Liver (tissue), 10 donors: Measurements from ENCODE around the gene PIGV. TPM values are rescaled to one million over a fixed set of nuclear protein-coding genes. Genes with fewer than 3 reads are reported as not detected.
"Not testable (repeated sequence)": the region's sequence is repeated elsewhere in the genome, so short reads cannot be mapped to it uniquely, and the experiment has no call there.

Experiments
- DNase-seq: peaks from one replicate; pipeline ENCODE4 v3.0.0-alpha.2; 2017; ENCODE audit warnings: low spot score
- H3K27ac ChIP-seq, 2 donors: one replicate each; pipeline ENCODE4 v1.7.0; 2013; ENCODE audit warnings: inconsistent platforms in 2 of 2, low read length in 2 of 2, control low read depth in 1 of 2, low read depth in 1 of 2, mild to moderate bottlenecking in 1 of 2
- H3K27me3 ChIP-seq, 4 donors: one replicate each; pipeline versions ENCODE4 v1.6.1 to v1.7.0; 2013; ENCODE audit warnings: low read length in 3 of 4, inconsistent platforms in 1 of 4, mild to moderate bottlenecking in 1 of 4, moderate library complexity in 1 of 4; ENCODE audit not compliant: control insufficient read depth in 4 of 4, insufficient read depth in 4 of 4
- H3K36me3 ChIP-seq, 4 donors: one replicate each; pipeline versions ENCODE4 v1.6.1 to v1.7.0; 2013; ENCODE audit warnings: low read length in 3 of 4, mild to moderate bottlenecking in 3 of 4, low read depth in 1 of 4, moderate library complexity in 1 of 4; ENCODE audit not compliant: control insufficient read depth in 4 of 4, insufficient read depth in 3 of 4
- H3K4me1 ChIP-seq, 4 donors: one replicate each; pipeline versions ENCODE4 v1.6.1 to v1.7.0; 2013; ENCODE audit warnings: low read length in 3 of 4, mild to moderate bottlenecking in 3 of 4, moderate library complexity in 1 of 4; ENCODE audit not compliant: control insufficient read depth in 4 of 4, insufficient read depth in 4 of 4
- H3K4me3 ChIP-seq, 3 donors: one replicate each; pipeline versions ENCODE4 v1.6.1 to v1.7.0; 2013; ENCODE audit warnings: low read length in 3 of 3, control low read depth in 1 of 3, low read depth in 1 of 3, mild to moderate bottlenecking in 1 of 3
- H3K9ac ChIP-seq, 2 donors: one replicate each; pipeline ENCODE4 v1.7.0; 2013; ENCODE audit warnings: low read length in 2 of 2, mild to moderate bottlenecking in 2 of 2, moderate library complexity in 2 of 2, control low read depth in 1 of 2, low read depth in 1 of 2
- H3K9me3 ChIP-seq, 4 donors: one replicate each; pipeline versions ENCODE4 v1.6.1 to v1.7.0; 2013; ENCODE audit warnings: low read length in 3 of 4; ENCODE audit not compliant: control insufficient read depth in 4 of 4
- EGR1 ChIP-seq, 2 donors: IDR thresholded peaks; 2 replicates each; pipeline ENCODE4 v1.6.1; 2016 to 2018; ENCODE audit warnings: antibody characterized with exemption in 2 of 2, low read depth in 2 of 2
- GABPA ChIP-seq, 2 donors: IDR thresholded peaks in 1 of 2; conservative IDR thresholded peaks in 1 of 2; 2 replicates each; pipeline ENCODE4 v1.6.1; 2016; ENCODE audit warnings: antibody characterized with exemption in 2 of 2, mild to moderate bottlenecking in 1 of 2, moderate library complexity in 1 of 2
- HNF4A ChIP-seq, 2 donors: conservative IDR thresholded peaks; 2 replicates each; pipeline ENCODE4 v1.6.1; 2016; ENCODE audit warnings: antibody characterized with exemption in 2 of 2, mild to moderate bottlenecking in 2 of 2
- HNF4G ChIP-seq: IDR thresholded peaks from 2 replicates; pipeline ENCODE4 v1.6.1; 2016; ENCODE audit warnings: antibody characterized with exemption
- ZBTB33 ChIP-seq: IDR thresholded peaks from 2 replicates; pipeline ENCODE4 v1.6.1; 2016; ENCODE audit warnings: antibody characterized with exemption
- WGBS: extraction: QIAGEN DNeasy Blood & Tissue Kit; methylation state at CpG from one replicate; pipeline ENCODE4 v1.1.7; 2013; 5-methylcytosine and 5-hydroxymethylcytosine counted together
- polyA plus RNA-seq, 2 donors: library from polyadenylated mRNA; stranded (reverse) in 1 of 2; unstranded in 1 of 2; fragments of 200-250 nt in 1 of 2; fragments of >200 nt in 1 of 2; fragmentation: Nextera tagmentation in 1 of 2; extraction: Ambion mirVana in 1 of 2; gene quantifications; one replicate each; pipeline versions ENCODE4 v1.2.1 to v1.2.3, GENCODE V29; 2013 to 2015
- small RNA-seq: library from RNA; depleted of rRNA; stranded (forward); fragments of <200 nt; gene quantifications from one replicate; pipeline ENCODE3, GENCODE V24; 2014
- total RNA-seq, 2 donors: library from RNA; depleted of rRNA; stranded (reverse); fragments of >200 nt; gene quantifications; one replicate each; pipeline ENCODE4 v1.2.3, GENCODE V29; 2014
- TF ChIP-seq, protein P1 (sequence below): IDR thresholded peaks from 2 replicates; pipeline ENCODE4 v1.6.1; 2016; ENCODE audit warnings: antibody characterized with exemption
- donor health status: healthy.
- donor health status: healthy.
- donor health status: healthy.
- donor health status: healthy.
- donor health status: healthy.

The PIGV gene
- total and polyA plus RNA-seq, 4 donors = 13.9 to 24.3 (median 14.8) TPM

DNA sequence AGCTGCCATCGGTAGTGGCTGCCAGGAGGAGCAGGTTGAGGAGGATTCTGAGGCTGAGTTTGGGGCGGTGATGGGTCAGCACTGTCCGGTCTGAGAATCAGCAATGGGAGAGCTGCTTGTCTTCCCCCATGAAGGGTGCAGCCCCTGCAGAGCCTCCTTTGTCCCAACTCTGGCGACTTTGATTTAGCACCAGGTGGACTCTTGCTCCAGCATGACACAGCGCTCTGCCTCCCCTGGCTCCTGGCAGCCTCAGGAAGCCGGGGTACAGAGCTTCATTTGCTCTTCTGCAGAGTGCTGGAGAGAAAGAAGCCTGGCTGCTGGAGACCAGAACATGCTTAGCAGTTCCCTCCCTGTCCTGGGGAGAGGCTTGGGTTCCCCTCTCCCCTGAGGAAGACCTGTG is 52.0 kb downstream of the PIGV start:
- Histone ChIP-seq H3K9ac (no peak overlapping the region), H3K27ac (no peak overlapping the region), H3K27me3 (no peaks in the 10 kb centered on the region), H3K4me3 (no peak overlapping the region), H3K4me1 (no peaks in the 10 kb centered on the region), H3K9me3 (no peaks in the 10 kb centered on the region), H3K36me3 (peaks cover 5 to 49% (median 24%) of the 10 kb centered on the region in 4 donors)
- DNase-seq = no peak
- 84% methylated on average over 6 of the region's 6 CpGs for WGBS
- TF ChIP-seq HNF4G (no peak), GABPA (IDR thresholded peaks at IDR 0.05 in 1 of 2, conservative IDR thresholded peaks at IDR 0.05 in 1 of 2) (no peak), EGR1 (IDR thresholded peaks at IDR 0.05; ENCODE audit: low read depth in 2 of 2) (no peak), HNF4A (conservative IDR thresholded peaks at IDR 0.05) (no peak)

- TF ChIP-seq ZBTB33 = no peak
- TF ChIP-seq, protein P1, sequence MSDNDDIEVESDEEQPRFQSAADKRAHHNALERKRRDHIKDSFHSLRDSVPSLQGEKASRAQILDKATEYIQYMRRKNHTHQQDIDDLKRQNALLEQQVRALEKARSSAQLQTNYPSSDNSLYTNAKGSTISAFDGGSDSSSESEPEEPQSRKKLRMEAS = no peak
- 93% methylated on average over 13 of the region's 13 CpGs for WGBS
- Histone ChIP-seq H3K9ac (no peak overlapping the region), H3K36me3 (peaks cover 6 to 33% (median 19%) of the 10 kb centered on the region in 4 donors), H3K4me1 (peaks cover 0 to 11% (median 4%) of the 10 kb centered on the region in 4 donors), H3K27ac (no peak overlapping the region), H3K9me3 (no peaks in the 10 kb centered on the region), H3K4me3 (no peak overlapping the region), H3K27me3 (no peaks in the 10 kb centered on the region)
- DNase-seq = no peak
Measured at GRCh38 chr1:26844424-26845196, 56.9 kb downstream of the PIGV start.

DNA sequence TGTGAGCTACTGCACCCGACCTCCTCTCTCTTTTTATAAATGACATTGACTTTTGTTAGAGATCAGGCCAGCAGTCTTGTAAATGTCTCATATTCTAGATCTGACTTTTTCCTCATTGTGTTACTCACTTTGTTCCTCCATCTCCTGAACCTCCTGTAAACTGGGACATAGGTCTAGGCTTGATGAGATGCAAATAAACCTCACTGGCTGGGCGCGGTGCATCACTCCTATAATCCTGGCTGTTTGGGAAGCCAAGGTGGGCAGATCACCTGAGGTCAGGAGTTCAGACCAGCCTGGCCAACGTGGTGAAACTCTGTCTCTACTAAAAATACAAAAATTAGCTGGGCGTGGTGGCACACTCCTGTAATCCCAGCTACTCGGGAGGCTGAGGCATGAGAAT is 60.1 kb downstream of the PIGV start:
- Histone ChIP-seq H3K4me1 (peaks cover 0 to 12% (median 8%) of the 10 kb centered on the region in 4 donors), H3K36me3 (peaks cover 2 to 45% (median 35%) of the 10 kb centered on the region in 4 donors)
- not testable (repeated sequence) for H3K27me3 ChIP-seq, DNase-seq, H3K9ac ChIP-seq, H3K27ac ChIP-seq, H3K9me3 ChIP-seq, H3K4me3 ChIP-seq
- 84% methylated on average over 6 of the region's 6 CpGs for whole genome bisulfite sequencing

Small RNA genes within 50 kb of the gene (small RNA-seq; reads per million reads assigned to genes)
- not detected for gene RN7SL165P

Other genes starting within 250 kb of the PIGV start
- gene ARID1A, start 91.9 kb upstream of the PIGV start, total RNA-seq = 10 to 100 TPM; 25.6 to 31.9 TPM
- gene ARID1A, start 91.9 kb upstream of the PIGV start, polyA plus RNA-seq = 10 to 100 TPM; 12.2 to 14.8 TPM
- gene ZDHHC18, start 38.7 kb downstream of the PIGV start, total RNA-seq = 1 to 10 TPM; 7.6 to 8.3 TPM
- 1 to 10 TPM; 2.6 to 9.2 TPM for gene ZDHHC18, start 38.7 kb downstream of the PIGV start, polyA plus RNA-seq
- gene SFN, start 75.2 kb downstream of the PIGV start, total RNA-seq = under 1 TPM in 1 of 2 donors, not detected in 1; 0.17 TPM
- gene SFN, start 75.2 kb downstream of the PIGV start, polyA plus RNA-seq = under 1 TPM in 1 of 2 donors, not detected in 1; 0.69 TPM
- gene GPN2, start 102.3 kb downstream of the PIGV start, total RNA-seq = 10 to 100 TPM in 1 of 2 donors, 1 to 10 TPM in 1; 9.5 to 10.3 TPM
- 10 to 100 TPM; 10.5 to 12.7 TPM for gene GPN2, start 102.3 kb downstream of the PIGV start, polyA plus RNA-seq
- gene GPATCH3, start 112.5 kb downstream of the PIGV start, total RNA-seq = 1 to 10 TPM; 6.3 TPM
- gene GPATCH3, start 112.5 kb downstream of the PIGV start, polyA plus RNA-seq = 1 to 10 TPM; 5.8 to 6.2 TPM
- gene NR0B2, start 126.0 kb downstream of the PIGV start, total RNA-seq = 10 to 100 TPM; 15.7 to 24.2 TPM
- gene NR0B2, start 126.0 kb downstream of the PIGV start, polyA plus RNA-seq = 100 to 1,000 TPM in 1 of 2 donors, 10 to 100 TPM in 1; 56.9 to 166 TPM
- gene NUDC, start 133.8 kb downstream of the PIGV start, total RNA-seq = 10 to 100 TPM; 18.2 to 22.8 TPM
- gene NUDC, start 133.8 kb downstream of the PIGV start, polyA plus RNA-seq = 10 to 100 TPM; 49.7 to 50.7 TPM
- gene KDF1, start 172.5 kb downstream of the PIGV start, total RNA-seq = 1 to 10 TPM; 1.0 to 1.4 TPM
- 1 to 10 TPM; 2.2 to 4.6 TPM for gene KDF1, start 172.5 kb downstream of the PIGV start, polyA plus RNA-seq
- gene TRNP1, start 205.7 kb downstream of the PIGV start, total RNA-seq = 10 to 100 TPM in 1 of 2 donors, 1 to 10 TPM in 1; 1.3 to 10.0 TPM
- gene TRNP1, start 205.7 kb downstream of the PIGV start, polyA plus RNA-seq = 1 to 10 TPM in 1 of 2 donors, under 1 TPM in 1; 0.97 to 3.5 TPM
- under 1 TPM; 0.23 to 0.59 TPM for gene TENT5B, start 224.9 kb downstream of the PIGV start, total RNA-seq
- under 1 TPM; 0.25 to 0.47 TPM for gene TENT5B, start 224.9 kb downstream of the PIGV start, polyA plus RNA-seq